ELR (cell line): ENCODE measurements around the gene LSM5.
A peak's percentile ranks its signal among the peaks of the same experiment; 100 is the strongest.

Experiments used
- DNase-seq: peaks from one replicate; pipeline ENCODE4 v3.0.0-alpha.2; 2015; ENCODE audit warnings: low read depth

LSM5 gene

DNA sequence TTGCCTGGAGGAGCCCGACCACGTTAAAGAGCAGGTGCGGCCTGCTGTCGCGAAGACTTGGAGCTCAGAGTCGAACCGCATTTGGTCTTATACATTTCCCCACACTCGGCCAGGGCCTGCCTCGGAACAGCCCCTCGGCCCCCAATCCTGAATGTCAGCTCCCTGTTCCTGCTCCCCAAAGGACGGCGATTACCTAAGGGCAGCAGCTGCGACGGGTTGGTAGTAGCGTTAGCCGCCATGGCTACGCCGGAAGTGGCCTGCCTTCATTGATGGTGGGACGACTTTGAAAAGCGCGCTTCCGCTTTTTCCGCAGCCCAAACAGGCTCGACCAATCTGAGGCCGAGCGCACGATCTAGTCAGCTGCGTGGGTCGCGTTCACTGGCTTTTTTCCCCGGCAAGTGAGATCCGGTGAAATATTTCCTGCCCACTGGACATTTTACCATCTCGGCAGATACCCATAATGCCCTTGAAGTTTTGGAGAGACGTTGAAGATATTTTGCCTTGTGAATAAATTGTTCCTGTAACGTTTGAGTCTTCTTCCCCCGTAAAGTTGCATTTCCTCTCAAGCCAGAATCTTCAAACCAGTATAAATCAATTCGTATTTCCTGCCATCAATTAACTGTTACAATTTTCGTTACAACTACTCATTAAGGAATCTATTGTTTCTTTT is at the start of gene LSM5:
Gene LSM5 (minus strand): TSS at position 254 of the 670 bp plus-strand sequence. CDS start 15 bp downstream, at position 239.
- DNase-seq: peak; percentile 98

DNA sequence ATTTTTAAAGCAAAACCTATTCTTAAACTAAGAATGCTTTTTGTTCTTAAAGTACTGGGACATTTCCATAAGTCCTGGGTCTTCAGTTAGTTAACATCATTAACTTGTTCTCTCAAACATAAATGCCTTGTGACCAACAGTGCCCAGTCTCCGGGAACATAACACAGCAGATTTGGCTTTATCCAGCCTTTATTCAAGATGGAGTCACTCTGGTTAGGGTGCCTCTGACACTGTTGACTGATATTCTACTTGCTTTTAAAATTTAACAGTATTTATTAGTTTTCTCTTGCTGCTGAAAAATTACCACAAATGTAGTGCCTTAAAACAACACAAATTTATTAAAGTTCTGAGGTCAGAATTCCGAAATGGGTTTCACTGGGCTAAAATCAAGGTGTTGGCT is 49.2 kb upstream of the LSM5 start:
- DNase-seq: no peak

DNA sequence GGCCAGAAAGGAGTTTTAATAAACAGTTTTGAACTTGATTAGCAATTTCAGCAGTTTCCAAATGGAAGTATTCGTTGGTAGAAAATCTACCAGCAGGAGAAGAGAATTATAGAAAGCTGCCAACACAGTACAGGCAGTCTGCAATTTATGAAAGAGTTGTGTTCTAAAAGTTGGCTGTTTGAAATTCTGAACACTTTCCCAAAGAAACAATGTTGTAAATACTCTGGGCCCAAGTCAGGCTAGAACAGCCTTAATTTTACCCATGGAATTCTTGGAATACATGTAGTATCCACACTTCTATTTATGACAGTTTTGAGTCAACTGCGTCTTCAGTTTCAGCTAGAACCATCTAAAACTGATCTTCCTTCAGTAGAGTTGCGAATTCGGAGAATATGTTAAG is 47.6 kb upstream of the LSM5 start:
- DNase-seq: no peak

DNA sequence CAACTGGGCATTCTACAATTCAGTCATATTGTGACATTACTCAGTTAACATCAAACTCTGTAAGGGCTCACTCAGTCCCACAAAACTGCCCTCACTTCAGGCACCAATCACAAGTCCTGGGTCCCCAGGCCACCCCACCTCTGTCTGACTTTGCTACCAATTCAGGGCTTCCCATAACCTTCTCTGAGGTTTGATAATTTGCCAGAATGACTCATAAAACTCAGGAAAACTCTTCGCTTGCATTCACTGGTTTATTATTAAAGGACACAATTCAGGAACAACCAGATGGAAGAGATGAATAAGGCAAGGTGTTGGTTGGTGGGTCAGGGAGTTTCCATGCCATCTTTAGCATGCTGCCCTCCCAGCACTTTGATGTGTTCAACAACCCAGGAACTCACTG is 46.4 kb upstream of the LSM5 start:
- DNase-seq: peak; percentile 89

- DNase-seq: no peak
Observed at GRCh38 chr7:32536016-32536415, 45.8 kb upstream of the LSM5 start.

GRCh38 chr7:32535162-32535702 is 45.1 kb upstream of the LSM5 start:
- DNase-seq: no peak

- no peak for DNase-seq
Observed at GRCh38 chr7:32533276-32534029, 43.3 kb upstream of the LSM5 start.

DNA sequence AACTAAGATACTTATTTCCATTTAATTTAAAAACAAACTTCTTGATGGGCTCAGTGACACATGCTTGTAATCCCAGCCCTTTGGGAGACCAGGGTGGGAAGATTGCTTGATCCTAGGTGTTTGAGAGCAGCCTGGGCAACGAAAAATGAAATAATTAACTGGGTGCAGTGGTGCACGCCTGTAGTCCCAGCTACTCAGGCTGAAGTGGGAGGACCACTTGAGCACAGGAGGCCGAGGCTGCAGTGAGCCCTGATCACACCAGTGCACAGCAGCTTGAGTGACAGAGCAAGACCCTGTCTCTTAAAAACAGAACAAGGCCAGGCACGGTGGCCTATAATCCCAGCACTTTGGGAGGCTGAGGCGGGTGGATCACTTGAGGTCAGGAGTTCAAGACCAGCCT is 42.5 kb upstream of the LSM5 start:
- DNase-seq: no peak

DNA sequence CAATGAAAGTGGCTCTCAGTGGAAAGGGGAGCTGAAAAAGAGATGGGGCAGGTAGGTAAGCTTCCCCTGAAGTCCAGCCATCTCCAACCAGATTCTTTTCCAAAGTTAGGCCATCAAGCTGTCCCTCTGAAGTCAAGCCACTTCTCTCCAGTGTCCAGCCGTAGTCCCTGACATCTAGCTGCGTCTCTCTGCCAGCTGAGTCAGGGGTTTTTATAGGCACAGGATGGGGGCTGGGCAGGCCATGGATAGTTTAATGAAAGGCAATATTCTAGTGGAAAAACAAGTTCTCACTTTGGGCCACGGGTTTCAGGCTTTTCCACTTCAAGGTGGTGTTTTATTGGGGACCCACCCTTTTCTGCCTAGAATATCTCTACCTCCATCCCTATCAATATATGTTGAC is 41.9 kb upstream of the LSM5 start:
- DNase-seq: no peak

- DNase-seq: no peak
Observed at GRCh38 chr7:32531402-32531801, 41.2 kb upstream of the LSM5 start.

- no peak for DNase-seq
Observed at GRCh38 chr7:32525839-32526238, 35.7 kb upstream of the LSM5 start.

- DNase-seq: no peak
Observed at GRCh38 chr7:32524631-32525030, 34.5 kb upstream of the LSM5 start.

DNA sequence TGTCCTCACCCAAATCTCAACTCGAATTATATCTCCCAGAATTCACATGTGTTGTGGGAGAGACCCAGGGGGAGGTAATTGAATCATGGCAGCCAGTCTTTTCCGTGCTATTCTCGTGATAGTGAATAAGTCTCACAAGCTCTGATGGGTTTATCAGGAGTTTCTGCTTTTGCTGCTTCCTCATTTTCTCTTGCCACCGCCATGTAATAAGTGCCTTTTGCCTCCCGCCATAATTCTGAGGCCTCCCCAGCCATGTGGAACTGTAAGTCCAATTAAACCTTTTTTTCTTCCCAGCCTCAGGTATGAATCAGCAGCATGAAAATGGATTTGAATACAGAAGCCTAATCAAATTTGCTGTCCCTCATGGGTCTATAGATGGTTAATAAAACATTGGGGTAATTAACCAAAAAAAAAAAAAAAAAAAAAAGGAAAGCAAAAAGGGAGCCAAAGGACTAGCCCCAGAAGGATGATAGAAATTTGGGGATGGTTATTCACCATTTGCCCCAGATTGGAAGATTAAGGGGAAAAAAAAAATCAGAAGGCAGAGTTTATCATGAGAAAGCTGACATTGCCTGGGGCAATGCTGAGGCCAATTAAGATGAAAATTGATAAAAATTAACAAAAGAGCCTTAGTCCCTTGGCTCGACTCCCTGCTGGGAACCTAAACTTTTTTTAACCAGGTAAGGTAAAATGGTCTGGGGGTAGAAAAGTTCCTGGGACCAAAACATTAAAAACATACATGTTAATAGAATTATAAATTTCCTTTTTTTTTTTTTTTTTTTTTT is 32.8 kb upstream of the LSM5 start:
- DNase-seq: no peak

GRCh38 chr7:32519763-32520162 is 29.6 kb upstream of the LSM5 start:
- DNase-seq: no peak

DNA sequence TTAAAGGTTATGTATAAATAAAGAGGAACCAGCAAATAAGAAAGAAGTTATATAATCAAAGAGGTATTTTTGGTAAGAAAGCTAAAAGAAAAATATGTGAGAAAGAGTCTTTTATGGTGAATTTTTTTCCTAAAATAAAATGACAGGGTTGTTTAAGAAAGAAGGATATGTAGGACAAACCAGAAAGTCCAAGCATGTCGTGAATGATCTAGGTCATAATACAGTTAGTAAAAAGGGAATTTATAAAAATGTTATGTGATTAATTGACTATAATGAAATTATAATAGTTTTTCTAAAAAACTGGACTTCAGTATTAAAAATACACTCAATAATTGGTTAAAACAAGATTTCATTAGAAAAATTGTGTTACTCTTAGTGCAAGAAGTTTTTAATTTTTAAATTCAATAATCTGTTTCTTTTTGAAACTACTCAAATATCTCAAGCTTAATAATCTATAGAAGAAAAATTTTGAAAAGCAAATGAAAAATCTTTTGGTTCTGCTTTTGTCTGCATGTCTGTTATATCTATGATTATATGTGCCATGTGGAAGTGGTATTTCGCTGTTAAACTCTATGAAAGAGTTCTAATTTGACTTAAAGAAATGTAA is 28.5 kb upstream of the LSM5 start:
- DNase-seq: peak; percentile 81

- DNase-seq: no peak
Observed at GRCh38 chr7:32516551-32517100, 26.4 kb upstream of the LSM5 start.

DNA sequence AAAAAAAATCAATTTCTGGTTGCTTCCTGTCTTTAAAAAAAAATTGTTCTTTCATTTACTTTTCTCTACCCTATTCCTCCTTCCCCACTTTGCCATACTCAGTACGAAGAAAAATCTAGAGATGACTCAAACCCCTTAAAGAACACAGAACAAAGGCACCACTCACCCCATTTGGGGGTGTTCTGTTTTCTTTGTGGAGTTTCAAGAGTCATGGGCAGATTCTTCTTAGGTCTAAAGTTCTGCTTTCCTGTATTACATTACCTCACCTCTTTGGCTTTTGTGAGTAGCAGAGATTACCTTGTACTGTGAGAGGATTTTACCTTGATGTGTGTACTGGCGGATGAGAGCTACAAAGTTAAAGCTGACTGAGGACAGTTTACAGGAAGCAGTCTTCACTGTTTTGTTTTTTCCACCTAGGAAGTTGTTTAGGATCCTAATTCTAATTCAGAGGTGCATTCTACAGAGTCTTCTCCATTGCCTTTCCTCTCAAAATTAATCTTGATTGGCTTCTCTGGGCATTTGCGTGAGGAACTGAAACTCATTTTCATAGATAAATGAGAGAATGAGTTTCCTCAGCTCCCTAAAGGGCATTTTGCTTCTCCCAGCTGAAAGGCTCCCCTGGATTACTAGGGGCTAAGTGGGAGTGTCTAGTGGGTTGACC is 25.8 kb upstream of the LSM5 start:
- no peak for DNase-seq

GRCh38 chr7:32513210-32513609 is 23.0 kb upstream of the LSM5 start:
- DNase-seq: no peak

DNA sequence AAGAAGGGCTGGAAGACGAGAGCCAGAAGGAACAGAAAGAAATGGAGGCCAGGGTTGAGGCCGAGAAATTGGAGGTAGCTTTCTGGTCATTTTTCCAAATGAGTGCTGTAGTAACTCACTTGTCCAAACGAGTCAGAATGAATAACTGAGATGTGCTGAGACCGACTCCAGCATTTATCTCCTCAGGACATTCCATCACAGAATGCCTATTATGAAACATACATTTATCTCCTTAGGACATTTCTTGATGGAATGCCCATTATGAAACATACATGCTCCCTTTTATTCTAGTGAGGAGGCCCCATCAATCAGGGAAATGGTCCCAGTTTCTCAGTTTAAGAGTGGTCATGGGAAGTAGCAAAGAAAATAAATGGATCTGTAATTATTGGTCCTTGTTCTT is 21.6 kb upstream of the LSM5 start:
- DNase-seq: no peak

DNA sequence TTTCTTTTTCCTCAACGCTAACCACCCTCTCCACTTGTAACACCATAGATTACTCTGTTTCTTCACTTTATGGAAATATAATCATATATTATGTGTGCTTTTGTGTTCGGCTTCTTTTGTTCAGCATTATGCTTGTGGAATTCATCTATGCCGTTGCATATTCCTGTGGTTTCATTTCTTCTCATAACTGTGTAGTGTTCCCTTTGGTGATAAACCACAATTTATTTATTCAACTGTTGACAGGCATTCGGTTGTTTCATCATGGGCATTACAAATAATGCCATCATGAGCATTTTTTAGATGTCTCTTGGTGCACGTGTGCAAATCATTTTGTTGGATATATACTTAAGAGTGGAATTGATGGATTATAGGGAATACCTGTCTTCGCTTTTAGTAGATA is 17.2 kb upstream of the LSM5 start:
- DNase-seq: peak; percentile 50

- peak; percentile 96 for DNase-seq
Observed at GRCh38 chr7:32506266-32507054, 16.3 kb upstream of the LSM5 start.
